ENCODE data around the gene GJC3. TPM values are rescaled to one million over a fixed set of nuclear protein-coding genes. Genes with fewer than 3 reads are reported as not detected.

Gene GJC3
- polyA plus RNA-seq, 2 of the 4 experiments (the other 2 are of a cell fraction) = 0.36 TPM; not detected in 1

DNA sequence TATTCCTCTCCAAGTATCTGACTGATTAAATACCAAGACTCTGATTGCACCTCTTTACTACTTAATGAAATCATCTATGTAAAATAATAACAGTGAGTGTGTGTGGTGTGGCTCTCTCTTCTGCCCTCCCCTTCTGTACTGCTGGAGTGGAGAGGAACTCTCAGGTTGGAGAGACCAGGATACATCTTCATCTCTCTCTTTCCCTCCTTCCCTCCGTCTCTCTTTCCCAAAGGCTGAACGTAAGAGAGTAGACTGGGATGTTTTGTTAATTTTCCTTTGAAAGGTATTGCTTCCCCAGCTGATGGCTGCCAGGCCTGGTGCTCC is 272 bp upstream of the GJC3 start:
- TF ChIP-seq JUN (IDR thresholded peaks at IDR 0.05) (no peak), CHD4 (IDR thresholded peaks at IDR 0.05; ENCODE audit: borderline replicate concordance) (no peak), RFX5 (IDR thresholded peaks at IDR 0.05) (no peak)
- DNase-seq (ENCODE audit: low read depth in 1 of 2, low spot score in 1 of 2) = no peak
- no peak overlapping the region; the same call in 2 of the 3 replicates for H3K4me3 ChIP-seq
- WGBS (ENCODE audit: missing lambda C conversion rate) = 9% methylated on average over 2 of the region's 2 CpGs
- peak overlapping the region; percentile 82 for H3K4me2 ChIP-seq
- H3K27ac ChIP-seq = no peak overlapping the region
- H3K9me3 ChIP-seq = no peaks in the 10 kb centered on the region
- no peak for FAIRE-seq
- ChIA-PET CTCF (interaction anchor here (0.6 to 3.8 kb wide), 18 partner anchors 9 to 300 kb away, joined by 3 to 22 read pairs (median 4); partner anchors contain the start of gene TRIM4), POLR2A (interaction anchor here (0.6 to 1.7 kb wide), 4 partner anchors 10 to 120 kb away, joined by 3 to 22 read pairs (median 3); partner anchors contain the start of gene TRIM4)
- H3K4me1 ChIP-seq = 0 out of 3 replicates have a peak, but pooled peaks cover 7% of the 10 kb centered on the region
- ATAC-seq = peak; percentile 15 to 57; a peak in 4 of 6 replicates

DNA sequence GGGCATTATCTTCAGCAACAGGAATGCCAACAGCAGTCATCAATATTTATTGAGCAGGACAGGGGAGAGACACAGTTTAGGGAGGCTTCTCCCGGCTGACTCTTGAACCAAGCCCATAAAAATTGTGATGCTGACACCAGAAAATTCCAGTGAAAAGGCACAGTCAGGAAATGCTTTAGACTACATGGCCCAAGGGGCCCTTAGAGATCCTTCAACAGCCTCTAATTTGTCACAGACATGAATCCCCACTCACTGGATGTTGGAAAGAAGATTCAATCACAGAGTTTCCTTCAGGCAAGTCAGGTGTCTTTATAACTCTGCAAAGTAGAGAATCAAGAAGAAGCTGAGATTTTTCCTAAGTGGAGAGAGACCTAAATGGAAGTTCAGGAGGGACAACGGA is 1.2 kb downstream of the GJC3 start:
- H3K9me3 ChIP-seq = no peaks in the 10 kb centered on the region
- no peak overlapping the region for H3K27ac ChIP-seq
- 30% methylated on average over 2 of the region's 2 CpGs for WGBS (ENCODE audit: missing lambda C conversion rate)
- DNase-seq (ENCODE audit: low read depth in 1 of 2, low spot score in 1 of 2) (no peak), ATAC-seq (no peak), FAIRE-seq (no peak)
- CTCF ChIA-PET = interaction anchor here (2.4 to 3.8 kb wide), 4 partner anchors 10 to 63 kb away, joined by 13 to 22 read pairs (median 15); no protein-coding TSS in a partner anchor
- H3K4me3 ChIP-seq = no peak overlapping the region
- H3K4me1 ChIP-seq = 0 out of 3 replicates have a peak, but pooled peaks cover 7% of the 10 kb centered on the region
- POLR2A ChIA-PET = interaction anchor here (1.7 kb wide), 1 partner anchor 8 kb away, joined by 22 read pairs; the partner anchor contains the start of gene TRIM4
- no peak for TF ChIP-seq GATA3 (IDR thresholded peaks at IDR 0.05; ENCODE audit: borderline replicate concordance)
- TF ChIP-seq ZC3H11A (IDR thresholded peaks at IDR 0.05) = no peak
- TF ChIP-seq, protein P1, sequence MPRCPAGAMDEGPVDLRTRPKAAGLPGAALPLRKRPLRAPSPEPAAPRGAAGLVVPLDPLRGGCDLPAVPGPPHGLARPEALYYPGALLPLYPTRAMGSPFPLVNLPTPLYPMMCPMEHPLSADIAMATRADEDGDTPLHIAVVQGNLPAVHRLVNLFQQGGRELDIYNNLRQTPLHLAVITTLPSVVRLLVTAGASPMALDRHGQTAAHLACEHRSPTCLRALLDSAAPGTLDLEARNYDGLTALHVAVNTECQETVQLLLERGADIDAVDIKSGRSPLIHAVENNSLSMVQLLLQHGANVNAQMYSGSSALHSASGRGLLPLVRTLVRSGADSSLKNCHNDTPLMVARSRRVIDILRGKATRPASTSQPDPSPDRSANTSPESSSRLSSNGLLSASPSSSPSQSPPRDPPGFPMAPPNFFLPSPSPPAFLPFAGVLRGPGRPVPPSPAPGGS (IDR thresholded peaks at IDR 0.05) = no peak
- no peak for TF ChIP-seq ZFP36 (IDR thresholded peaks at IDR 0.05; ENCODE audit: borderline replicate concordance, partially characterized antibody)
- no peak for TF ChIP-seq BHLHE40 (IDR thresholded peaks at IDR 0.05; ENCODE audit: low read depth, low read length)
- no peak overlapping the region for H3K4me2 ChIP-seq

DNA sequence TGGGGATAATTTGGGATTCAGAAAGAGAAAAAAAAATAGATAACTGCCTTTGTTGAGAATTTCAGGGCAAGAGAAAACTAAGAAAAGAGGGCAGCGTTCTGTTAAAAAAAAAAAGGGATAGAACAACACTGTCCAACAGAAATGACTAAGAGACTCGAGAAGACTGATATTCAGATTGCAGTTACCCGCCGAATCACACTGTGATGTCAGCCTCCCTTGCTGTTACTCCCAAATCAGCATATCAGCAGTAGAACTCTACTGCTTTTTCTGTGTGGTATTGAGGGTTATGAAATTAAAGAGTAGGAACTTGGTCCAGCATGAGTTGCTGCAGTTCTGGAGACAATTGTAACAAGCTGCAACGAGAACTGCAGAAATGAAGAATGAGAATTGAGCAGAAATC is 1.9 kb downstream of the GJC3 start:
- no peak for ATAC-seq
- H3K9me3 ChIP-seq = no peaks in the 10 kb centered on the region
- H3K4me1 ChIP-seq = 0 out of 3 replicates have a peak, but pooled peaks cover 7% of the 10 kb centered on the region
- FAIRE-seq = no peak
- ChIA-PET POLR2A (interaction anchor here (1.1 kb wide), 1 partner anchor 9 kb away, joined by 4 read pairs; the partner anchor contains the start of gene TRIM4), CTCF (interaction anchor here (3.2 to 3.8 kb wide), 2 partner anchors 11 to 12 kb away, joined by 13 to 16 read pairs; no protein-coding TSS in a partner anchor)
- 28% methylated on average over 5 of the region's 5 CpGs for WGBS (ENCODE audit: missing lambda C conversion rate)
- TF ChIP-seq, protein P2, sequence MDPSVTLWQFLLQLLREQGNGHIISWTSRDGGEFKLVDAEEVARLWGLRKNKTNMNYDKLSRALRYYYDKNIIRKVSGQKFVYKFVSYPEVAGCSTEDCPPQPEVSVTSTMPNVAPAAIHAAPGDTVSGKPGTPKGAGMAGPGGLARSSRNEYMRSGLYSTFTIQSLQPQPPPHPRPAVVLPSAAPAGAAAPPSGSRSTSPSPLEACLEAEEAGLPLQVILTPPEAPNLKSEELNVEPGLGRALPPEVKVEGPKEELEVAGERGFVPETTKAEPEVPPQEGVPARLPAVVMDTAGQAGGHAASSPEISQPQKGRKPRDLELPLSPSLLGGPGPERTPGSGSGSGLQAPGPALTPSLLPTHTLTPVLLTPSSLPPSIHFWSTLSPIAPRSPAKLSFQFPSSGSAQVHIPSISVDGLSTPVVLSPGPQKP (IDR thresholded peaks at IDR 0.05; ENCODE audit: low read depth, low read length) = no peak
- no peak overlapping the region for H3K4me3 ChIP-seq
- H3K27ac ChIP-seq = no peak overlapping the region
- no peak for DNase-seq (ENCODE audit: low read depth in 1 of 2, low spot score in 1 of 2)
- no peak overlapping the region for H3K4me2 ChIP-seq

DNA sequence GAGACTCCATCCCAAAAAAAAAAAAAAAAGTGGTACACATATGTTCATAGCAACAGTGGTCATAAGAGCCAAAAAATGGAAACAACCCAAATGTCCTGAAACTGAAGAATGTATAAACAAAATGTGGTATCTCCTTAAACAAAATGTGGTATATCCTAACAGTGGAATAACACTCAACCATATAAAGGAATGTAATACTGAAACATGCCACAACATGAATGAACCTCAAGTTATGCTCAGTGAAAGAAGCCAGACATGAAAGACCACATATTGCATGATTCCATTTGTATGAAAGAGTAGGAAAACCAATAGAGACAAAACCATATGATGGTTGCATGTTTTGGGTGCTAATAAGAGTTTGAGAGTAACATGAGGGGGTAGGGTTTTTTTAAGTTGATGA is 3.1 kb downstream of the GJC3 start:
- DNase-seq (ENCODE audit: low read depth in 1 of 2, low spot score in 1 of 2) (no peak), ATAC-seq (no peak), FAIRE-seq (no peak)
- Histone ChIP-seq H3K4me1 (0 out of 3 replicates have a peak, but pooled peaks cover 7% of the 10 kb centered on the region), H3K9me3 (peaks cover 3% of the 10 kb centered on the region; the same call in 1 of the 3 replicates), H3K27ac (no peak overlapping the region), H3K4me2 (no peak overlapping the region), H3K4me3 (no peak overlapping the region)
- POLR2A ChIA-PET = no interaction called here
- CTCF ChIA-PET = no interaction called here
- TF ChIP-seq FOXS1 (CRISPR knock-in tag; IDR thresholded peaks at IDR 0.05) = no peak
- TF ChIP-seq BHLHE40 (IDR thresholded peaks at IDR 0.05; ENCODE audit: low read depth, low read length) = no peak
- TF ChIP-seq, protein P3, sequence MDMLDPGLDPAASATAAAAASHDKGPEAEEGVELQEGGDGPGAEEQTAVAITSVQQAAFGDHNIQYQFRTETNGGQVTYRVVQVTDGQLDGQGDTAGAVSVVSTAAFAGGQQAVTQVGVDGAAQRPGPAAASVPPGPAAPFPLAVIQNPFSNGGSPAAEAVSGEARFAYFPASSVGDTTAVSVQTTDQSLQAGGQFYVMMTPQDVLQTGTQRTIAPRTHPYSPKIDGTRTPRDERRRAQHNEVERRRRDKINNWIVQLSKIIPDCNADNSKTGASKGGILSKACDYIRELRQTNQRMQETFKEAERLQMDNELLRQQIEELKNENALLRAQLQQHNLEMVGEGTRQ (IDR thresholded peaks at IDR 0.05) = no peak
- TF ChIP-seq, protein P2 (IDR thresholded peaks at IDR 0.05; ENCODE audit: low read depth, low read length) = no peak
- TF ChIP-seq, protein P4, sequence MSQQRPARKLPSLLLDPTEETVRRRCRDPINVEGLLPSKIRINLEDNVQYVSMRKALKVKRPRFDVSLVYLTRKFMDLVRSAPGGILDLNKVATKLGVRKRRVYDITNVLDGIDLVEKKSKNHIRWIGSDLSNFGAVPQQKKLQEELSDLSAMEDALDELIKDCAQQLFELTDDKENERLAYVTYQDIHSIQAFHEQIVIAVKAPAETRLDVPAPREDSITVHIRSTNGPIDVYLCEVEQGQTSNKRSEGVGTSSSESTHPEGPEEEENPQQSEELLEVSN (IDR thresholded peaks at IDR 0.05; ENCODE audit: borderline replicate concordance, low read depth) = no peak
- no peak for TF ChIP-seq EHF (CRISPR knock-in tag; IDR thresholded peaks at IDR 0.05)
- TF ChIP-seq RFX5 (IDR thresholded peaks at IDR 0.05) = no peak
- no peak for TF ChIP-seq GATA3 (IDR thresholded peaks at IDR 0.05; ENCODE audit: borderline replicate concordance)
- TF ChIP-seq, protein P5, sequence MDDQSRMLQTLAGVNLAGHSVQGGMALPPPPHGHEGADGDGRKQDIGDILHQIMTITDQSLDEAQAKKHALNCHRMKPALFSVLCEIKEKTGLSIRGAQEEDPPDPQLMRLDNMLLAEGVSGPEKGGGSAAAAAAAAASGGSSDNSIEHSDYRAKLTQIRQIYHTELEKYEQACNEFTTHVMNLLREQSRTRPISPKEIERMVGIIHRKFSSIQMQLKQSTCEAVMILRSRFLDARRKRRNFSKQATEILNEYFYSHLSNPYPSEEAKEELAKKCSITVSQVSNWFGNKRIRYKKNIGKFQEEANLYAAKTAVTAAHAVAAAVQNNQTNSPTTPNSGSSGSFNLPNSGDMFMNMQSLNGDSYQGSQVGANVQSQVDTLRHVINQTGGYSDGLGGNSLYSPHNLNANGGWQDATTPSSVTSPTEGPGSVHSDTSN (IDR thresholded peaks at IDR 0.05) = no peak
- no peak for TF ChIP-seq ZFP36 (IDR thresholded peaks at IDR 0.05; ENCODE audit: borderline replicate concordance, partially characterized antibody)
- no peak for TF ChIP-seq HEYL (CRISPR knock-in tag; IDR thresholded peaks at IDR 0.05)
- no peak for TF ChIP-seq SMC3 (IDR thresholded peaks at IDR 0.05)
- TF ChIP-seq CEBPB (IDR thresholded peaks at IDR 0.05) = no peak
- TF ChIP-seq NR3C1 (IDR thresholded peaks at IDR 0.05) = no peak
- TF ChIP-seq FOSB (CRISPR knock-in tag; IDR thresholded peaks at IDR 0.05) = no peak
